GM12864 (cell line): ENCODE measurements around the gene AKAP3.

Source experiments
- DNase-seq: peaks from one replicate; pipeline ENCODE4 v3.0.0-alpha.2; 2011; ENCODE audit warnings: low read depth
- H3K4me3 ChIP-seq: 2 replicates; pipeline ENCODE4 v1.5.1; 2011; ENCODE audit warnings: mild to moderate bottlenecking, low read depth, low read length, control low read depth
- CTCF ChIP-seq: IDR thresholded peaks from 2 replicates; pipeline ENCODE4 v1.5.1; 2011; ENCODE audit warnings: low read depth, mild to moderate bottlenecking, moderate library complexity, low read length, control low read depth, inconsistent platforms; ENCODE audit errors: missing control alignments

AKAP3 gene

GRCh38 chr12:4572680-4573079 lies 76.2 kb downstream of the AKAP3 start:
- no peak for TF ChIP-seq CTCF
- no peak overlapping the region for H3K4me3 ChIP-seq
- DNase-seq, result no peak

GRCh38 chr12:4569261-4569660 lies 79.6 kb downstream of the AKAP3 start:
- TF ChIP-seq CTCF, result no peak
- no peak for DNase-seq
- no peak overlapping the region for H3K4me3 ChIP-seq

GRCh38 chr12:4567073-4567881 lies 81.6 kb downstream of the AKAP3 start:
- TF ChIP-seq CTCF, result no peak
- DNase-seq, result no peak
- no peak overlapping the region for H3K4me3 ChIP-seq

GRCh38 chr12:4566474-4566873 lies 82.4 kb downstream of the AKAP3 start:
- no peak for TF ChIP-seq CTCF
- H3K4me3 ChIP-seq, result no peak overlapping the region
- DNase-seq, result no peak
